Fibroblast of skin of back (primary cell): ENCODE data around the gene LMX1A.

Experiments
- DNase-seq: peaks from one replicate; pipeline ENCODE4 v3.0.0-alpha.2; 2013

The LMX1A gene

GRCh38 chr1:165367375-165367993 is 11.0 kb upstream of the LMX1A start:
- peak; percentile 58 for DNase-seq

- DNase-seq, result no peak
Observed at GRCh38 chr1:165365341-165365740, 8.8 kb upstream of the LMX1A start.

- DNase-seq, result no peak
Observed at GRCh38 chr1:165364568-165365133, 8.1 kb upstream of the LMX1A start.

GRCh38 chr1:165356876-165357275 is 361 bp upstream of the LMX1A start:
- no peak for DNase-seq

GRCh38 chr1:165355139-165355976 is 1.2 kb downstream of the LMX1A start:
- DNase-seq, result no peak

GRCh38 chr1:165354739-165355138 is 1.8 kb downstream of the LMX1A start:
- no peak for DNase-seq

- peak; percentile 7 for DNase-seq
Observed at GRCh38 chr1:165353731-165354671, 2.5 kb downstream of the LMX1A start.

GRCh38 chr1:165352442-165353293 is 3.8 kb downstream of the LMX1A start:
- no peak for DNase-seq

GRCh38 chr1:165351863-165352441 is 4.6 kb downstream of the LMX1A start:
- DNase-seq, result no peak

- no peak for DNase-seq
Observed at GRCh38 chr1:165350840-165351239, 5.7 kb downstream of the LMX1A start.

GRCh38 chr1:165345502-165345901 is 11.0 kb downstream of the LMX1A start:
- DNase-seq, result no peak

GRCh38 chr1:165344736-165345135 is 11.8 kb downstream of the LMX1A start:
- no peak for DNase-seq

- no peak for DNase-seq
Observed at GRCh38 chr1:165344198-165344597, 12.3 kb downstream of the LMX1A start.

- DNase-seq, result no peak
Observed at GRCh38 chr1:165342587-165342986, 13.9 kb downstream of the LMX1A start.

- DNase-seq, result no peak
Observed at GRCh38 chr1:165342168-165342567, 14.3 kb downstream of the LMX1A start.

GRCh38 chr1:165339164-165339563 is 17.4 kb downstream of the LMX1A start:
- DNase-seq, result no peak

- no peak for DNase-seq
Observed at GRCh38 chr1:165330483-165330882, 26.0 kb downstream of the LMX1A start.

- no peak for DNase-seq
Observed at GRCh38 chr1:165329104-165329503, 27.4 kb downstream of the LMX1A start.

GRCh38 chr1:165328136-165328535 is 28.4 kb downstream of the LMX1A start:
- no peak for DNase-seq

GRCh38 chr1:165327538-165327937 is 29.0 kb downstream of the LMX1A start:
- no peak for DNase-seq

GRCh38 chr1:165325460-165326203 is 30.9 kb downstream of the LMX1A start:
- no peak for DNase-seq
